HG03066 (cell line): ENCODE measurements around the gene C18orf63.
A peak's percentile ranks its signal among the peaks of the same experiment; 100 is the strongest.

ENCODE experiments used
- ATAC-seq: cut with Tn5 transposase; IDR thresholded peaks from one replicate; pipeline ENCODE4 v1.9.1; 2021; ENCODE audit warnings: low read depth; ENCODE audit not compliant: unreplicated experiment

Gene C18orf63

GRCh38 chr18:74315464-74316256, at the start of gene C18orf63:
C18orf63 (plus strand) TSS chr18:74315839; CDS start chr18:74317866, 2,027 bp downstream.
- no peak for ATAC-seq

GRCh38 chr18:74266161-74266560, 49.5 kb upstream of the C18orf63 start:
- no peak for ATAC-seq

GRCh38 chr18:74268175-74268574, 47.5 kb upstream of the C18orf63 start:
- no peak for ATAC-seq

- no peak for ATAC-seq
These were observed 46.6 kb upstream of the C18orf63 start for GRCh38 chr18:74268933-74269620.

GRCh38 chr18:74271635-74272034, 44.0 kb upstream of the C18orf63 start:
- ATAC-seq: no peak

GRCh38 chr18:74273394-74273793, 42.2 kb upstream of the C18orf63 start:
- no peak for ATAC-seq

GRCh38 chr18:74274700-74275099, 40.9 kb upstream of the C18orf63 start:
- ATAC-seq: no peak

- ATAC-seq: no peak
These were observed 39.9 kb upstream of the C18orf63 start for GRCh38 chr18:74275736-74276135.

- ATAC-seq: no peak
These were observed 39.0 kb upstream of the C18orf63 start for GRCh38 chr18:74276609-74277008.

- ATAC-seq: no peak
These were observed 38.3 kb upstream of the C18orf63 start for GRCh38 chr18:74277296-74277695.

GRCh38 chr18:74278058-74278457, 37.6 kb upstream of the C18orf63 start:
- ATAC-seq: no peak

- ATAC-seq: no peak
These were observed 36.7 kb upstream of the C18orf63 start for GRCh38 chr18:74278983-74279382.

GRCh38 chr18:74281011-74281979, 34.3 kb upstream of the C18orf63 start:
- ATAC-seq: no peak

- ATAC-seq: peak; percentile 55
These were observed 33.5 kb upstream of the C18orf63 start for GRCh38 chr18:74281980-74282754.

- no peak for ATAC-seq
These were observed 32.7 kb upstream of the C18orf63 start for GRCh38 chr18:74282755-74283554.

- no peak for ATAC-seq
These were observed 32.0 kb upstream of the C18orf63 start for GRCh38 chr18:74283646-74284045.

- ATAC-seq: no peak
These were observed 31.3 kb upstream of the C18orf63 start for GRCh38 chr18:74284191-74284979.

GRCh38 chr18:74284980-74285355, 30.7 kb upstream of the C18orf63 start:
- no peak for ATAC-seq
